HG03442 (cell line): ENCODE data around the gene TUBA4A.
"Not testable (repeated sequence)": the region's sequence is repeated elsewhere in the genome, so short reads cannot be mapped to it uniquely, and the experiment has no call there.

ENCODE experiments used
- ATAC-seq: cut with Tn5 transposase; IDR thresholded peaks from one replicate; pipeline ENCODE4 v1.9.1; 2021; ENCODE audit warnings: mild to moderate bottlenecking, moderate library complexity; ENCODE audit not compliant: unreplicated experiment

The TUBA4A gene

DNA sequence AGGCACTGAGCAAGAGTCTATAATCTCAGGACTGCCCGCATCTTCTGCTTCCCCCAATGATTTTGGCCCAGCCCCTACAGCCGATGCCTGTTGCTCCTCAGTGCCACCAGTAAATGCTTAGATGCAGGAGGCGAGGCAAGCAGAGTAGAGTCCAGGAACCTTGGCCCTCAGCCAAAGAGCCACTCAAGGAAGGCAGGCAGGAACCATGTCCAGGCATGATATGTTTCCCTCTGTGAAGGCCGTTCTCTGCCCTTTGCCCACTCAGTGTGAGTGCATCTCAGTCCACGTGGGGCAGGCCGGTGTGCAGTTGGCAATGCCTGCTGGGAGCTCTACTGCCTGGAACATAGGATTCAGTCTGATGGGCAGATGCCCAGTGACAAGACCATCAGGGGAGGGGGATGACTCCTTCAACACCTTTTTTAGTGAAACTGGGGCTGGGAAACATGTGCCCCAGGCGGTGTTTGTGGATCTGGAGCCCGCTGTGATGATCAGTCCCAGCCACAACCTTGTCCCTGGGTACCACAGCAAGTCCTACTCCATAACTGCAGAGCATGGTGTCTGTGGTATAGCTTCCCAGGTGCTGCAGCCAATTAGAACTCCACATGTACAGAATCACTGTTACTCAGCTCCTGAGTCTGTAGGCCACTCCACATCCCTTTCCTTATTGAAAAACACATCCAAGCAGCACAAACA is 15.8 kb upstream of the TUBA4A start:
- no peak for ATAC-seq

DNA sequence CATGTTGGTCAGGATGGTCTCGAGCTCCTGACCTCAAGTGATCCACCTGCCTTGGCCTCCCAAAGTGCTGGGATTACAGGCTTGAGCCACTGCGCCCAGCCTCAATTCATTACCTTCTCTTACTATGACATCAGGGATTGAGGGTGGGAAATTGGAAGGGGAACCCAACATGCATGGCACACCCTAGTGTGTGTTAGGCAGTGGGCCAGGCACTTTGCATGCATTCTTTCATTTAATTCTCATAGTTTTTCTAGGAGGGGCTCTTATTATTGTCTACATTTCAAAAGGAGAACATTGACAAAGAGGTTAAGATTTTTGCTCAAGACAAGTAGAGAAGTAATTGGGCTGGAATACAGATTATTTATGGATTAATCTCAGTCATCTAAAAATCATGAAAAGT is 14.6 kb upstream of the TUBA4A start:
- ATAC-seq: no peak

DNA sequence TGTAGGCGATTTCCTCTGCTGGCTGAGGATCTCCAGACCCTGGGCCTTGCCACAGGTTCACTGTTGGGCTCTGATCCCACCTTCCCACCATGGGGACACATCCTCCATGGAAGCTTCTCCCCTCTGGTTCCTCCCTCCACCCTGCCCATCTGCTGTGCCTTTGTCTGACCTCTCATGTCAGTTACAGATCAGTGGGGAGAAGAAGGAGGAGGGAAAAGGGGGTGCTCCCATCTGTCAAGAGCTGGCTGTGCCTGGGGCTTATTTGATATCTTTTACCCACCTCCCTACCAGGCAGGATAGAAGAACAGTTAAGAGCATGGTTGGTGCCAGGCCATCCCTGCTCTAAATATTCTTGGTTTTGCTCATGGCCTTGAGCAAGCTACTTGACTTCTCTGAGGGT is 13.2 kb upstream of the TUBA4A start:
- no peak for ATAC-seq

DNA sequence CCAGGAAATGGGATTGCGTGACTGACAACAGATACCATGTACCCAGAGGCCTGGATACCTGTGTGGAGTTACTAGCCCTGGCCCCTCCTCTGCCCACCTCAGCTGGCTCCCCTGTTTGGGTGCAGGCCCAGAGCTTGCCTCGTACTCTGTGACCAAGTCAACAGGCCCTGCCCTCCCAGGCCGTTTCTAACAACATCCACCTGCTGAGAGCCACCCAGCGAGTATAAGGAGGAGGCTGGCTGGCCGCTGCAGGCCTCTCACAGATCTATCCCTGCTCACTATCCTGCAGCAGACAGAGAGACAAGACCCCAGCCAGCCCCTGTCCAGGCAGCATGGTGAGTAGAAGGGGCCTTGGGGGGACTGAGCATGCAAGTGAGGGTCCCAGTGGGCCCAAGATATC is 12.5 kb upstream of the TUBA4A start:
- ATAC-seq: no peak

DNA sequence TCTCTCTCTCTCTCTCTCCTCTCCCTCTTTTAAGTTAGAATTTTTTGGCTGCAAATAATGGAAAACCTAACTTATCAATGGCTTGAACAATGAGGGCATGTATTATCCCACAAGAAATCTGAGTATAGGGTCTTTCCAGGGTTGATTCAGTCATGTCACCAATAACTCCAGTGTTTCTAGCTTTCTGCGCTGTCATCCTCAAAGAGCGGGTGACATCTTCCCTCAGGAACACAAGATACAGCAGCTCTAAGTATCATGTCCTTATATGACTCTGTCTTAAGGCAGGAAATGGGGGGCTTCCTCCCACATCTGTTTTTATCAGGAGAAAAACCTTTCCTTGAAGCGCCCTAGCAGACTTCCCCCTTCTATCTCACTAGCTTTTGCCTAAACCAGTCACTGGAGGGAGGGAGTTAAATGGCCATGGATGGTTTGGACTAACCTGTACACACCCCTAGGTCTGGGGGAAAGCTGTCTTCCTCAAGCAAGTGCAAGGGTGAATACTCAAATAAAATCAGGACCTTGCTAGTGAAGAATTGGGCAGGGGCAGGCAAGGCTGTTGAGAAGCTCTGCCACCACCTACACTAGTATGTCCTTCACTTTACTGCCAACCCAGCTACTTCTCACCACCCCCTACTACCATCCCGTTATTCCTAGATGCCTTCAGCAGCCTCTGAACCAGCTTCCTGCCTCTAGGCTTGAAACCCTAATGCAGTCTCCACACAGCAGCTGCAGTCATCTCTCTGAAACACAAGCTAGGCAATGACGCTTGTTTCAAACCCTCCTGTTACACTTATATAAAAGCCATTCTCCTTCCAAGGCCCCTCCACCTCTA is 7.5 kb upstream of the TUBA4A start:
- no peak for ATAC-seq

DNA sequence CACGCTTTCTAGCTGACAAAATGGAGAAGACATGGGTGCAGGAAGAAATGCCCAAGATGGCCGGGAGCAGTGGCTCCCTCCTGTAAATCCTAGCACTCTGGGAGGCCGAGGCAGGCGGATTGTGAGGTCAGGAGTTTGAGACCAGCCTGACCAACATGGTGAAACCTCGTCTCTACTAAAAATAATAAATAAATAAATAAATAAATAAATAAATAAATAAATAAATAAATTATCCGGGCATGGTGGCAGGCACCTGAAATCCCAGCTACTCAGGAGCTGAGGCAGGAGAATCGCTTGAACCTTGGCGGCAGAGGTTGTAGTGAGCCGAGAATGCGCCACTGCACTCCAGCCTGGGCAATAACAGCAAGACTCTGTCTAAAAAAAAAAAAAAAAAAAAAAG is 5.2 kb upstream of the TUBA4A start:
- ATAC-seq: not testable (repeated sequence)

DNA sequence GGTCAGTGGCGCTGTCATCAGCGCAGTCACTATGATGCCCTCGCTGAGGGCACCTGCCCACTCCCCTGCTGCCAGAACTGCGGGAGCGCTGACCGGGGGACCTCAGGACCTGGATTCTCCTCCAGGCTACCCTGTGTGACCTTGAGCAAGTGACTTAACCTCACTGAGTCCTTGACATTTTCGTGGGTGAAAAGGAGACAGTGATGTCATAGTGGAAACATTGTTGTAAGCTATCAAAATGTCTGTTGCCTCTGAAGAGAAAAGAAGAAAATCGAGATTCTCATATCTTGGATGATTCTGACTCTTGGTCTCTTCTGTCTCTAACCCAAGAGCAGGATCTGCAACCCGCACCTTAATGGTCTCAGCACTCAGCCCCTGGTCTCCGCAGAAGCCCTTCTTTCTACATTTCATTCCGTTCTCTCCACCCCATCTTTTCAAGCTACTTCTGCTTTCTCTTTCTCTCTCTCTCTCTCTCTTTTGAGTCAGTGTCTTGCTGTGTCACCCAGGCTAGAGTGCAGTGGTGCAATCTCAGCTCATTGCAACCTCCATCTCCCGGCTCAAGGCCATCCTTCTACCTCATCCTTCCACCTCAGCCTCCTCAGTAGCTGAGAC is 978 bp upstream of the TUBA4A start:
- peak; percentile 21 for ATAC-seq

DNA sequence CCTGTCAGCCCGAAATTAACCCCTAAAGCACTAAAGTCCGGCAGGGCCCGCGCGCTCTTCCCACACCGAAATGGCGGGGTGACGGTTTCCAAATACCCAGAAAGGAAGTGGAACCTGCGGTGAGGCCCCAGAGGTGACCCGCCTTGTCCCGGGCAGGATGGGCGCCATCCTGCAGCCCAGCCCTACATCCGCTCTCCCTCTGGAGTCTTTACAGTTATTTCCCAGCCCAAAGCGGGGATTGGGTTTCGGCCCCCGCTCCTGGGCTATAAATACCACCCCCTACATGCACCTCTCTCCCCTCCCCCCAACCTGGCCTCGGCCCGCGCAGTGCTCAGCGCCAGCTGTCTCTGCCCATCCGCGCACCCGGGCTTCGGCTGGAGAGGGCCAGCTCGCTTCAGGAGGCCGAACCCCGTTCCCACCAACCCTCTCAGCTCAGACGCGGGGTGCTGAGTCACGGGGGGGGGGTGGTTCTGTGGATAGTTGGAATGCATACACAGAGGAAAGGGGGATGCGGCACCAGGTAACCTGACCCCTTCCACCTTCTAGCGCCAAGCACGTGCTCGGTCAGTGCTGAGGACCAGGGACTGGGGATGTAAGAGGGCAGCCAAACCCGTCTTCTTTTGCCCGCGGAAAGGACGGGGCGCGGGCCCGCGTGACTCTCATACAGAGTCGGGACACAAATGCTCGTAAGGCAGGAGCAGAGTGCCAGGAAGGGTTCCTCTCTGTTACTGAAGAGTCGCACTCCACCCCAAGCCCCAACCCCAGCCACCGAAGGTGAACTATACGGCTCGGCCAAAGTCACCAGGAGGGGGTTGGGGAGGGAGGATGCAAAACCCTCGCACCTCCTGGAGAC is 592 bp downstream of the TUBA4A start, which contains the start of gene TUBA4B:
TSS of gene TUBA4B (plus strand) at position 344 of the 853 bp plus-strand sequence. CDS start at position 509, 165 bp downstream.
- ATAC-seq: peak; percentile 4

DNA sequence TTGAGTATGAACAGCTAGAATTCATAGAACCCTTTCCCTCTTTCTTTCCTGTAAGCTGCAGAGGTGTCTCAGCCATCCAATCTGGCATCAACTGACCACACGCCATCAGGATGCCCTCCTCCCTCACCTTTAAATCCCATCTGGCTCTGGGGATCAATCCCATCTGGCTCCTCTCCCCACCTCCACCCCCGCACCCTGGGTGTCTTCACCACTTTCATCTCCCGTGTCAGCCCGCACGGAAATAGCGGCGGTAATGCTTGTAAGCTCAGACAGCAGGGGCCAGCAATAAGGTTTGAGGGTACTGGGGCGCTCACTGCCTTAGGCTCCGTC is 1.2 kb downstream of the TUBA4A start:
- ATAC-seq: no peak

DNA sequence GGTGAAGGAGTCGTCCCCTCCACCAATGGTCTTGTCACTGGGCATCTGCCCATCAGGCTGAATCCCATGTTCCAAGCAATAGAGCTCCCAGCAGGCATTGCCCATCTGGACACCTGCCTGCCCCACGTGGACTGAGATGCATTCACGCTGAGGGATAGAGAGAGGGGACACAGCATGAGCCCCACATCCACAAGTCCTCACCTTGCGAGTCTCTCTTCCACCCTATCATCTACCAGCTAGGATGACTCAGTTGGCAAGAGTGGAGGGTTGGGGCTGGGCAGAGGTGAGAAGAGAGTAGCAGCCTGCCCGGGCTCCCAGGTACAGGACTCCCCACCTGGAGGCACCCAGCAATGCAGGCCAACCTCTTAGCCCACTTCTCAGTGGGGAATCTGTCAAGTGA is 1.6 kb downstream of the TUBA4A start:
- ATAC-seq: no peak

DNA sequence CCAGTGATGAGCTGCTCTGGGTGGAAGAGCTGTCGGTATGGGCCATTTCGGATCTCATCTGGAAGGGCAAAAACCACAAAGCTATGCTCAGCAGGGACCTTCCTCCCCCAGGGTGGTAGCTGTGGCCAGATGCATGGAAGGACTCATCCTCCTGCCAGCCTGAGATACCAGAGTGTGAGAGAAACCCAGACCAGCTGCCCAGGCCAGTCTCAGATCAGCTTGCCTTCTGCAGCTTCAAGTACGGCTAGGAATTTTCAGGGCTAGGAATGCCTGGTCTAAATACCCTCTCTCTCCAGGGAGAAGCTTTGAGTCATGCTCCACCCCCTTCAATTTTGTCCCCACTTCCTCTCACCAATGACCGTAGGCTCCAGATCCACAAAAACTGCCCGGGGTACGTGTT is 2.1 kb downstream of the TUBA4A start:
- ATAC-seq: no peak

DNA sequence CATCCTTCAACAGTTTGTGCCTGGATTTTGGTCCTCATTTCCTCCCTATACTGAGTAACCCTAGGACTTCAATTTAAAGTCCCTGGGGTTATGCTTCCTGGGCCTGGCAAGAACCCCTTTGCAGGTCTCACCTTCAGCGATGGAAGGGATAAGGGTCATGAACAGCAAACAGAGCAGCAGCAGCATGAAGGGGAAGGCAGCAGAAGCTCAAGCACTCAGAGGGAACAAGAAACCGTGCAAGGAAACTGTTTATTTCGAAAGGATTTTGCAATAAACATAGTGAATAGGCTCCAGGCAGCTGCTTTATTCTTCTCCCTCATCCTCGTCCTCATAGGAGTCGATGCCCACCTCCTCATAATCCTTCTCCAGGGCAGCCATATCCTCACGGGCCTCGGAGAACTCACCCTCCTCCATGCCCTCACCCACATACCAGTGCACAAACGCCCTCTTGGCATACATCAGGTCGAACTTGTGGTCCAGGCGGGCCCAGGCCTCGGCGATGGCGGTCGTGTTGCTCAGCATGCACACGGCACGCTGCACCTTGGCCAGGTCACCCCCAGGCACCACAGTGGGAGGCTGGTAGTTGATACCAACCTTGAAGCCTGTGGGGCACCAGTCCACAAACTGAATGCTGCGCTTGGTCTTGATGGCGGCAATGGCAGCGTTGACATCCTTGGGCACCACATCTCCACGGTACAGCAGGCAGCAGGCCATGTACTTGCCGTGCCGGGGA is 3.5 kb downstream of the TUBA4A start:
- no peak for ATAC-seq

DNA sequence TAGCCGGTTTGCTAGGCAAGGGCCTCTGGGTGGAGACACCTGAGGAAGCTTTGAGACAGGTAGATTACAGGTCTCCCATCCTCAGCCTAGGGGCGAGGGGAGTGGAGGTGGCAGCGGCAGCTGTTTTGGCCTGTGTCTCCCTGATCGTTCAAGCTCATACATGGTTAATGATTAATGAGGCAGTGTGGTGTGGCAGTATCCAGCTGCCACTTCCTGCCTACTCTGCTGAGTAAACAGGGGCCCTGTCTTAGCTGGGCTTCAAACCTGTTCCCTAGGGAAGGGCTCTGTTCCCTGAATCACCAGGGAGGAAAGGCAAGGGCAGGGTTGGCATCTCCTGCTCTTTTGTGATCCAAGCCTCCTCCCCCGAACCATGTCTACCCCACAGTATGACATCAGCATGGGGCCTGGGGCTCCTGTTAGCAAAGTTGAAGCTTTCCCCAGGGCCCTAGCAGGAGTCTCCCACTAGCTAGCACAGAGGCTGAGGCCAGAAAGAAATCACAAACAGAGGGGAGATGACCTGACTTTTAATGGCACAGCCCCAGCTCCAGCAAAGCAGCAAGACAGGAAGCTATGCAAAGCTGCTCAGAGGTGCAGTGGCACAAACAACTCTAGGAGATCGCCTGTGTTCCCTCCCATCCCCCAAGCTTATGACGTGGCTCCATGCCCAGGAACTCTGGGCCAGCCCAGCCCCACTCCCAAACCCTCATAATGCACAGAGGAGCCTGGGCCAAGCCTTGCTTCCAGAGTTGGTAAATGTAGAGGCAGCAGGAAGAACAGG is 4.3 kb downstream of the TUBA4A start:
- ATAC-seq: peak; percentile 17

DNA sequence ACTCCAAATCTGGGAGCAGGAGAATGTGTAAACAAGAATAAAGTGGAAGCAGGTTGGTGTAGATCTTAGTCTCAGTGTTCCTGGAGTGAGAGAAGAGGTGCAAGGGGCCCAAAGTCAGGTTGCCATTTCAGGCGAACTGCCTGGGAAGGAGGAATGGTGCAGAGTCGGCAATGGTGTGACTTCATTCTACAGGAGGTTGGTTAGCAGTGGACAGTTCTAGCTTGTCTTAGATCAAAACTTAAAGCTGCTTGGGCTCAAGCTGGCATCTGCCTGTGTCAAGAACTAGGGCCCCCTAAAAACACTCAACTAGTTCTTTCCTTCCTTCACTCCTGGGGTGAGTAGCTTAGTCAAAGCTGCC is 4.9 kb downstream of the TUBA4A start:
- no peak for ATAC-seq

DNA sequence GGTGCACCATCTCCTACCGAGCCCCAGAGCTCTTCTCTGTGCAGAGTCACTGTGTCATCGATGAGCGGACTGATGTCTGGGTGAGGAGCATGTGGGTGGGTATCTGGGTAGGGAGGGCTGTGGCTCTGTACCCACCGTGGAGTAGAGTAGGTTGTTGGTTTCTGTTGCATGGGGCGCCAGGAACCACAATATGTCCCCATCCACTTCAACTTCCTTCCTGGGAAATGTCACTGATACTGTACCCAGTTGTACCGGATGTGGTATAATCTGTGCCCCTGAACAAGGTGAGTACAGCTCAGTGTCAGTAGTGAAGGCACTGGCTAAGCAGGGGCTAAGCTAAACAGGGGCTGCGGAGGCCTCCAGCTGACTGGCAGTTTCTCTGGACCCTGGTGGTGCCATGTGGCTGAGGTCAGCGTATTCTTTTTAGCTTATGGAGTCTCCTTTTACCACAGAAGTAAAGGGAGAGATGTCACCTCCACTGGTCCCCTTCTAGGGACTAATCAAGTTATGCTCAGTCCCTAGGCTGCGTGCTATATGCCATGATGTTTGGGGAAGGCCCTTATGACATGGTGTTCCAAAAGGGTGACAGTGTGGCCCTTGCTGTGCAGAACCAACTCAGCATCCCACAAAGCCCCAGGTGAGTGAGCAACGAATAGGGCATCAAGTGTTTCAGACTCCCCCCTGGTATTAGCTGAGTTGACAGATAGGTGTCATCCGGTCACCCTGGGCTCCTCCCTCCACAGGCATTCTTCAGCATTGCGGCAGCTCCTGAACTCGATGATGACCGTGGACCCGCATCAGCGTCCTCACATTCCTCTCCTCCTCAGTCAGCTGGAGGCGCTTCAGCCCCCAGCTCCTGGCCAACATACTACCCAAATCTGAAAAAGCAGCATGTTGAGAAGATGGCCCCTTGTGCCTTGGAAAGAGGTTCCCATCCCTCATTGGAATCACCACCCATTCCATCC is 5.8 kb downstream of the TUBA4A start:
- no peak for ATAC-seq

DNA sequence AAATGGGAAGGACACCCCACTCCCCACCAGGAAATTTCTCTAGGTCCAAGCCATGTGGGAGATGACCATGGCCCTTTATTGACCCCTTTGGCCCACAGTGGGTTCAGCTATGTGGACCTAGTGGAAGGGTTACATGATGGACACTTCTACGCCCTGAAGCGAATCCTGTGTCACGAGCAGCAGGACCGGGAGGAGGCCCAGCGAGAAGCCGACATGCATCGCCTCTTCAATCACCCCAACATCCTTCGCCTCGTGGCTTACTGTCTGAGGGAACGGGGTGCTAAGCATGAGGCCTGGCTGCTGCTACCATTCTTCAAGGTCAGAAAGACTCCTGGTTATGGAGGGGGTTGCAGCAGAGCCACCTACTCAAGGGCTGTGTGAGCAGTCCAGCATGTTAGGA is 7.2 kb downstream of the TUBA4A start:
- ATAC-seq: no peak

DNA sequence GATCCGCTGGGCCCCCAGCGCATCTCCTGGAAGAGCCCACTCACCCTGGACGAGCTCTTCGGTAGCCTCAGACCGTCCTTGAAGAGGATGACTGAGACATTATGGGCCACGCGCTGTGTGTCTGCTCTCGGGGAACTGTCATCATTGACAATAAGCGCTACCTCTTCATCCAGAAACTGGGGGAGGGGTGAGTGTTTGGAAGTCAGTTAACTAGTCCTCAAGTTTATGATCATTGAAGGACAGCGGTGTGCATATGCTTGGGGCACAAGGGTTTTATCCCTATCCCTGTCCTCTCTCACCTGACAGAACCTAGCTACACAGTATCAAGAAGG is 7.9 kb downstream of the TUBA4A start:
- no peak for ATAC-seq

DNA sequence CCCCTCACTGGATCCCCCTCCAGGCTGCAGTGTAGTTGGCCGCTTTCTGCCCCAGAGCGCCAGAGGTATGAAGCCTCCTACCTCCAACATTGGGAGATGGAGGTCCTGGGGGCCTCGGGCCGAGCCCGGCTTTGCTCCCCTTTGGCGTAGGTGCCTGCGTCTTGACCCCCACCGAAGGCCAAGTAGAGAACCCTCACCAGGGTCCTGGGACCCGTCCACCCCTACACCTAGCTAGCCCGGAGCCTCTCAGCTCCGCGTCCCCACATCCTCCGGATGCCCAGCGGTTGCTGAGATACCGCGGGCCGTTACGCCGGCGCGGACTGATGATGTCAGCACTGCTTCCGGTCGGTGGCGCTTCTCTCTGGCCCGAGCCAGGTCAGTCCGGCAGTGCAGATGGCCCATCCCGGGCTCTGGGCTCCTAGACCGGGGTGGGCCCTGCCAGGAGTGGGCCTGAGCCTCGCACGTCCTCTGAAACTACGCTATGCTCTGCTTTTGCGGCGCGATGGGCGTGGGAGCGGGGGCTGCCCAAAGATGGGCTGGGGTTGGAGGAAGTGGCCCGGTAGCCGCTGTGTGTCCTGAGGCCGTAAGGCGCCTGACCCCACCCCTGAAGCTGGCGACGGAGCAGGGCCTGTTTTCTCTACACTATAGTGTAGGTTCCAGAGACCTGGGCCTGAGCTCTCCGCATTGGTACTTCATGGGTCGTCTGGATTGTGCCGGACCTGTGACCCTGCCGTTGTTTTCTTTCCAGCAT is 8.4 kb downstream of the TUBA4A start, which contains the start of the genes GLB1L and STK16:
TSS of gene GLB1L (minus strand) at position 297 of the 751 bp plus-strand sequence. CDS start 1,871 bp downstream, outside the sequence.
TSS of gene STK16 (plus strand) at position 332 of the 751 bp plus-strand sequence. CDS start 521 bp downstream, outside the sequence.
- peak; percentile 82 for ATAC-seq
